H1 (cell line): ENCODE results near the gene MGMT.

Experiments used
- MAX ChIP-seq: IDR thresholded peaks from 2 replicates; pipeline ENCODE4 v1.6.1; 2012; ENCODE audit warnings: inconsistent platforms
- NRF1 ChIP-seq: IDR thresholded peaks from 2 replicates; pipeline ENCODE4 v1.6.1; 2011; ENCODE audit warnings: mild to moderate bottlenecking, low read depth, low read length, improper control_type of control experiment
- SIN3A ChIP-seq, 2 experiments: IDR thresholded peaks in 1 of 2; conservative IDR thresholded peaks in 1 of 2; 2 replicates each; pipeline ENCODE4 v1.6.1; 2011 to 2012; ENCODE audit warnings: low read length in 2 of 2, improper control_type of control experiment in 1 of 2, low read depth in 1 of 2, mild to moderate bottlenecking in 1 of 2
- TCF12 ChIP-seq: IDR thresholded peaks from 2 replicates; pipeline ENCODE4 v1.6.1; 2011; ENCODE audit warnings: low read depth, mild to moderate bottlenecking, low read length
- TEAD4 ChIP-seq: IDR thresholded peaks from 2 replicates; pipeline ENCODE4 v1.6.1; 2012; ENCODE audit warnings: low read depth, low read length, inconsistent platforms, mixed read lengths
- TF ChIP-seq, protein P1 (sequence below): IDR thresholded peaks from 2 replicates; pipeline ENCODE4 v1.6.1; 2011; ENCODE audit warnings: low read depth, mild to moderate bottlenecking, low read length; ENCODE audit not compliant: insufficient read depth
- TF ChIP-seq, protein P2 (sequence below), 3 experiments: IDR thresholded peaks; 1 replicate in 2 of 3; 2 replicates in 1 of 3; pipeline versions ENCODE4 v1.5.1 to v1.6.1; 2011; ENCODE audit warnings: low read length in 3 of 3, mild to moderate bottlenecking in 3 of 3, inconsistent platforms in 2 of 3, low read depth in 1 of 3, moderate library complexity in 1 of 3; ENCODE audit not compliant: insufficient read depth in 1 of 3; ENCODE audit errors: control extremely low read depth in 1 of 3

GRCh38 chr10:129631870-129632623 lies 165.0 kb downstream of the MGMT start:
- TF ChIP-seq, protein P1, sequence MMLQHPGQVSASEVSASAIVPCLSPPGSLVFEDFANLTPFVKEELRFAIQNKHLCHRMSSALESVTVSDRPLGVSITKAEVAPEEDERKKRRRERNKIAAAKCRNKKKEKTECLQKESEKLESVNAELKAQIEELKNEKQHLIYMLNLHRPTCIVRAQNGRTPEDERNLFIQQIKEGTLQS: no peak
- TF ChIP-seq TEAD4 (no peak), NRF1 (no peak), TCF12 (no peak), SIN3A (conservative IDR thresholded peaks at IDR 0.05 in 1 of 2, IDR thresholded peaks at IDR 0.05 in 1 of 2; ENCODE audit: low read depth in 1 of 2, low read length in 2 of 2) (no peak), MAX (no peak)
- TF ChIP-seq, protein P2, sequence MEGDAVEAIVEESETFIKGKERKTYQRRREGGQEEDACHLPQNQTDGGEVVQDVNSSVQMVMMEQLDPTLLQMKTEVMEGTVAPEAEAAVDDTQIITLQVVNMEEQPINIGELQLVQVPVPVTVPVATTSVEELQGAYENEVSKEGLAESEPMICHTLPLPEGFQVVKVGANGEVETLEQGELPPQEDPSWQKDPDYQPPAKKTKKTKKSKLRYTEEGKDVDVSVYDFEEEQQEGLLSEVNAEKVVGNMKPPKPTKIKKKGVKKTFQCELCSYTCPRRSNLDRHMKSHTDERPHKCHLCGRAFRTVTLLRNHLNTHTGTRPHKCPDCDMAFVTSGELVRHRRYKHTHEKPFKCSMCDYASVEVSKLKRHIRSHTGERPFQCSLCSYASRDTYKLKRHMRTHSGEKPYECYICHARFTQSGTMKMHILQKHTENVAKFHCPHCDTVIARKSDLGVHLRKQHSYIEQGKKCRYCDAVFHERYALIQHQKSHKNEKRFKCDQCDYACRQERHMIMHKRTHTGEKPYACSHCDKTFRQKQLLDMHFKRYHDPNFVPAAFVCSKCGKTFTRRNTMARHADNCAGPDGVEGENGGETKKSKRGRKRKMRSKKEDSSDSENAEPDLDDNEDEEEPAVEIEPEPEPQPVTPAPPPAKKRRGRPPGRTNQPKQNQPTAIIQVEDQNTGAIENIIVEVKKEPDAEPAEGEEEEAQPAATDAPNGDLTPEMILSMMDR (IDR thresholded peaks at IDR 0.05; ENCODE audit: control extremely low read depth in 1 of 3, insufficient read depth in 1 of 3, low read depth in 1 of 3, low read length in 3 of 3): no peak
